Measurements from ENCODE around the gene AGER. TPM values are rescaled to one million over a fixed set of nuclear protein-coding genes. Genes with fewer than 3 reads are reported as not detected.

The AGER gene
- total RNA-seq, 6 donors from 2014 or later, result 543 to 2,806 (median 1,294) TPM

DNA sequence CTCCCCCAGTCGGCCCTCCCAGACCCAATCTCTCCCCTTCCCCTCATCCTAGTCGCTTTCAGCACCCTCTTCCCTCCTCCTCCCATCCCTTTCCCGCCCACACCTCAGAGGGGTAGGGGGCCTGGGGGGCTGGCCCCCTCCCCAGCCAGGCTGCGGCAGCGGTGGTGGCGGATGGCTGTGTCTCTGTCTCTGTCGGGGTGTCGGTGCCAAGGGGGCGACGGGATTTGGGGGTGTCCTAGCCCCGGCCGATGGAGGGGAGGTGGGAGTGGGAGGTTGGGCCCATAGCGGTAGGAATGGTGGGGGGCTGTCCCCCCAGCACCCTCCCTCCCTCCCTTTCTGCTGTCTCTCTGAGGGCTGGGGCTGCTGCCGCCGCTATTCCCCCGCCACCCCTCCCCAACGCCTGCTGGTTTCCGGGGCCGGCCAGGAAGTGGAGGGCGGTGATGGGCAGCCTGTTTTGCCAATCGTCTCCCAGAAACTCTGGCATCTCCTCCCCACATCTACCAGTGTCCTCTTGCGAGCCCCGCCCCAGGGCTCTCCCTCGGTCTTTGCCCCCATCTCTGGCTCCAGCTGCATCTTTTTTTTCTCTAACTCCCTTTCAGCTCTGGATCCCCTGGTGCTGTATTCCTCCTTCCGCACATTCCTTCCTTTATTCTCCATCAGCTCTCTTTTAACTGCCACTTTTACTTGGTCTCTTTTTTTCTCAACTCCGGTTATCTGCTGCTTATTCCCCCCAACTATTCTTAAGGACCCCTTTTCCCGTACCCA, 8.2 kb downstream of the AGER start, which contains the start of gene AGPAT1:
AGPAT1 (minus strand) TSS at position 374 of the 765 bp plus-strand sequence. CDS start 4,588 bp downstream, outside the sequence.
- ATAC-seq (ENCODE audit: low FRiP score in 2 of 2) (peak; percentile 85 to 86), DNase-seq (peak; percentile 93 to 97)
- Histone ChIP-seq H3K27me3 (no peaks in the 10 kb centered on the region), H3K36me3 (peaks cover 3 to 18% (median 11%) of the 10 kb centered on the region in 4 donors), H3K4me3 (peak within 1 kb of the TSS; percentile 80 to 87 (median 84)), H3K9me3 (no peaks in the 10 kb centered on the region), H3K4me1 (peaks cover 37 to 56% (median 45%) of the 10 kb centered on the region in 4 donors), H3K27ac (peak within 1 kb of the TSS; percentile 89 to 98 (median 96))
- WGBS, 2 donors, result 1 to 2% methylated on average over 14 to 27 of the region's 27 CpGs
- no peak for TF ChIP-seq EP300 (IDR thresholded peaks at IDR 0.05)
- peak; percentile 85 to 92 for TF ChIP-seq POLR2AphosphoS5 (IDR thresholded peaks at IDR 0.05)
- TF ChIP-seq, protein P1, sequence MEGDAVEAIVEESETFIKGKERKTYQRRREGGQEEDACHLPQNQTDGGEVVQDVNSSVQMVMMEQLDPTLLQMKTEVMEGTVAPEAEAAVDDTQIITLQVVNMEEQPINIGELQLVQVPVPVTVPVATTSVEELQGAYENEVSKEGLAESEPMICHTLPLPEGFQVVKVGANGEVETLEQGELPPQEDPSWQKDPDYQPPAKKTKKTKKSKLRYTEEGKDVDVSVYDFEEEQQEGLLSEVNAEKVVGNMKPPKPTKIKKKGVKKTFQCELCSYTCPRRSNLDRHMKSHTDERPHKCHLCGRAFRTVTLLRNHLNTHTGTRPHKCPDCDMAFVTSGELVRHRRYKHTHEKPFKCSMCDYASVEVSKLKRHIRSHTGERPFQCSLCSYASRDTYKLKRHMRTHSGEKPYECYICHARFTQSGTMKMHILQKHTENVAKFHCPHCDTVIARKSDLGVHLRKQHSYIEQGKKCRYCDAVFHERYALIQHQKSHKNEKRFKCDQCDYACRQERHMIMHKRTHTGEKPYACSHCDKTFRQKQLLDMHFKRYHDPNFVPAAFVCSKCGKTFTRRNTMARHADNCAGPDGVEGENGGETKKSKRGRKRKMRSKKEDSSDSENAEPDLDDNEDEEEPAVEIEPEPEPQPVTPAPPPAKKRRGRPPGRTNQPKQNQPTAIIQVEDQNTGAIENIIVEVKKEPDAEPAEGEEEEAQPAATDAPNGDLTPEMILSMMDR (IDR thresholded peaks at IDR 0.05), result no peak
- peak in 2 of 4 donors; percentile 64 to 76 for TF ChIP-seq POLR2A (IDR thresholded peaks at IDR 0.05)

DNA sequence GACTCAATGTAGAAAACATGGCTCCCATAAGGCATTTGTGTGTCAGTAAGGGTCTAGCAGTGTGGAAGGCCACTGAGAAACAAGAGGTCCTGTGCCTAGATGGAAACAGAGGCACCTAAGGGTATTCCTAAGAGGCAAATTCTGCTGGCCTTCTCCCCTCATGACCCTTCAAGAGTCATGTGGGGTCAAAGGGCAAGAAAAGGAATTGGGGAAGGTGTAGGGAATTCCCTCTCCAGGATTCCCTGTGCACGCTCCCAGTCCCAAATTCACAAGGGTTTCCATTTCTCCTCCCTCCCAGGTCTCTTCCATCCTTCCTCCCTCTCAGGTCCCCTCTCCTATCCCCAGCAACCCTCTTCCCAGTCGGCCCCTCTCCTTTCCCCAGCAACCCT, 8.7 kb downstream of the AGER start:
- H3K27me3 ChIP-seq, result no peaks in the 10 kb centered on the region
- H3K4me1 ChIP-seq, result peaks cover 37 to 53% (median 44%) of the 10 kb centered on the region in 4 donors
- H3K36me3 ChIP-seq, result peaks cover 0 to 19% (median 11%) of the 10 kb centered on the region in 4 donors
- peak overlapping the region; percentile 89 to 98 (median 96) for H3K27ac ChIP-seq
- TF ChIP-seq POLR2AphosphoS5 (IDR thresholded peaks at IDR 0.05), result no peak
- TF ChIP-seq POLR2A (IDR thresholded peaks at IDR 0.05), result no peak
- TF ChIP-seq EP300 (IDR thresholded peaks at IDR 0.05), result no peak
- TF ChIP-seq, protein P1 (IDR thresholded peaks at IDR 0.05), result no peak
- 8 to 20% methylated on average over 2 of the region's 2 CpGs for WGBS, 2 donors
- H3K9me3 ChIP-seq, result no peaks in the 10 kb centered on the region
- peak overlapping the region; percentile 80 to 87 (median 84) for H3K4me3 ChIP-seq
- DNase-seq (no peak), ATAC-seq (ENCODE audit: low FRiP score in 2 of 2) (no peak)

DNA sequence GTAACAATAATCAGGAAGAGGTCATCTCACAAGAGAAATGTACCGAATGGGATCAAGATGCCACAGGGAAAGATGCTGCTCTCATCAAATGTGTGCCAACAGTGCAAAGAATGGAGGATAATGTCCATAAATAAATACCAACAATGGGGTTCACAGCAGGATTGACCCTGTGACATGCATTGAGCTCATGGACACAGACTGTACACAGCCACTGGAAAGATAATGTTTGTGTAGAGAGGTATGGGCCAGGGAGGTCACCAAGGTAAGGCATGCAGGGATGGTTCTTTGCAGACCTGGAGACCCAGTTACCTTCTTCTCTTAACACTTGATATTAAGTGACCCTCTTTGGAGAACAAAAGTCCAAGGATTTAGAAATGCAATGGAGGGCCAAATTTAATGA, 9.6 kb downstream of the AGER start:
- no peak for TF ChIP-seq POLR2AphosphoS5 (IDR thresholded peaks at IDR 0.05)
- TF ChIP-seq, protein P1 (IDR thresholded peaks at IDR 0.05), result no peak
- no peak for TF ChIP-seq EP300 (IDR thresholded peaks at IDR 0.05)
- no peak for ATAC-seq (ENCODE audit: low FRiP score in 2 of 2)
- DNase-seq, result no peak
- WGBS, 2 donors, result 79 to 84% methylated on average over 1 of the region's 1 CpG
- H3K27ac ChIP-seq, result no peak overlapping the region
- H3K36me3 ChIP-seq, result peaks cover 0 to 20% (median 18%) of the 10 kb centered on the region in 4 donors
- H3K4me3 ChIP-seq, result peak overlapping the region in 1 of 4 donors; percentile 80
- H3K27me3 ChIP-seq, result no peaks in the 10 kb centered on the region
- peaks cover 29 to 46% (median 37%) of the 10 kb centered on the region in 4 donors for H3K4me1 ChIP-seq
- H3K9me3 ChIP-seq, result no peaks in the 10 kb centered on the region

DNA sequence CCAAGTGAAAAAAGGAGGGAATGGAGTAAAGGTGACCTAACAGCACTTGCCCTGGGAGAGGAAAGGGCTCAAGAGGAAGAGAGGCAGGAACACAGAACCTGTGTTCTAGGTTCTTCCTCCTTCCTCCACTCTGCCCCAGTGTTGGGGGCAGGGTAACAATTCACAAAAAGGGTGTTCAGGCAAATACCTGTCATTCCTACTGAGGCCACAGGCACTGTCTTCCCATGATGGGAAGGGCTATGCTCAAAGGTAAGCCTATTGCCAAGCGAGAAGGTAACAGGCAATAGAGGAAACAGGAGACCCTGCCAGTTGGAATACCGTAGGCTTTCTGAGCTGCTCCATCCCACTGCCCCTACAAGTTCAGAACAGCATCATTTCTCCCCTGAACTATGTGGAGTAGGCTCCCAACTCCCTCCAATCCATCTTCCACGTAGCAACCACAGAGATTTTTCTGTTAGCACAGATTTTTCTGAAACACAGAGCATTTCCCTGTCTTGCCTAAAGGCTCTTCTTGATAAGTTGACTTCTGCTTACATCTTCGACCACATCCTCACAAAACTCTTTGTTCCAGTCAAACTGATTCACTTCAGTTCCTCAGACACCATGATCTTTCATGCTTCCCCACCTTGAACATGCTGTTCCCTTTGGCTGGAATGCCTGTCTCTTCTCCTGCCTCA, 10.9 kb downstream of the AGER start:
- no peak for ATAC-seq (ENCODE audit: low FRiP score in 2 of 2)
- peaks cover 23 to 39% (median 30%) of the 10 kb centered on the region in 4 donors for H3K4me1 ChIP-seq
- no peaks in the 10 kb centered on the region for H3K9me3 ChIP-seq
- H3K36me3 ChIP-seq, result peaks cover 0 to 32% (median 23%) of the 10 kb centered on the region in 4 donors
- no peak overlapping the region for H3K27ac ChIP-seq
- WGBS, 2 donors, result 71 to 82% methylated on average over 4 of the region's 4 CpGs
- DNase-seq, result no peak
- TF ChIP-seq, protein P1 (IDR thresholded peaks at IDR 0.05), result no peak
- no peak for TF ChIP-seq EP300 (IDR thresholded peaks at IDR 0.05)
- TF ChIP-seq POLR2A (IDR thresholded peaks at IDR 0.05), result no peak
- TF ChIP-seq POLR2AphosphoS5 (IDR thresholded peaks at IDR 0.05), result no peak
- no peaks in the 10 kb centered on the region for H3K27me3 ChIP-seq
- H3K4me3 ChIP-seq, result no peak overlapping the region

Measured in upper lobe of left lung (tissue), 6 donors.